GM19193 (cell line): ENCODE results near the gene SHCBP1L.

Experiments
- POLR2A ChIP-seq: IDR thresholded peaks from 4 replicates; pipeline ENCODE4 v1.6.1; 2011; ENCODE audit not compliant: insufficient read depth, insufficient read length; ENCODE audit errors: extremely low read depth

SHCBP1L gene

GRCh38 chr1:182971219-182971618, 18.3 kb upstream of the SHCBP1L start:
- no peak for TF ChIP-seq POLR2A

- TF ChIP-seq POLR2A, result no peak
Observed at GRCh38 chr1:182968836-182969734, 16.1 kb upstream of the SHCBP1L start.

GRCh38 chr1:182968151-182968741, 15.3 kb upstream of the SHCBP1L start:
- TF ChIP-seq POLR2A, result no peak

GRCh38 chr1:182965861-182966260, 12.9 kb upstream of the SHCBP1L start:
- TF ChIP-seq POLR2A, result no peak

- no peak for TF ChIP-seq POLR2A
Observed at GRCh38 chr1:182965096-182965495, 12.1 kb upstream of the SHCBP1L start.

- TF ChIP-seq POLR2A, result no peak
Observed at GRCh38 chr1:182962554-182963115, 9.7 kb upstream of the SHCBP1L start.

GRCh38 chr1:182960046-182960445, 7.1 kb upstream of the SHCBP1L start:
- TF ChIP-seq POLR2A, result no peak

GRCh38 chr1:182957902-182958395, 5.0 kb upstream of the SHCBP1L start:
- no peak for TF ChIP-seq POLR2A

GRCh38 chr1:182956708-182957365, 3.9 kb upstream of the SHCBP1L start:
- TF ChIP-seq POLR2A, result no peak

- TF ChIP-seq POLR2A, result no peak
Observed at GRCh38 chr1:182955596-182956588, 2.9 kb upstream of the SHCBP1L start.

GRCh38 chr1:182953826-182954225, 860 bp upstream of the SHCBP1L start:
- no peak for TF ChIP-seq POLR2A

- TF ChIP-seq POLR2A, result no peak
Observed at GRCh38 chr1:182939413-182939812, 13.6 kb downstream of the SHCBP1L start.

GRCh38 chr1:182935716-182936115, 17.2 kb downstream of the SHCBP1L start:
- TF ChIP-seq POLR2A, result no peak

- no peak for TF ChIP-seq POLR2A
Observed at GRCh38 chr1:182930985-182931384, 22.0 kb downstream of the SHCBP1L start.
